HG02798 (cell line): ENCODE data around the gene EML2.
"Not testable (repeated sequence)": the region's sequence is repeated elsewhere in the genome, so short reads cannot be mapped to it uniquely, and the experiment has no call there.

Experiments
- ATAC-seq: cut with Tn5 transposase; IDR thresholded peaks from one replicate; pipeline ENCODE4 v1.9.1; 2021; ENCODE audit warnings: mild to moderate bottlenecking; ENCODE audit not compliant: unreplicated experiment, poor library complexity

The EML2 gene

GRCh38 chr19:45653634-45654033 is 14.4 kb upstream of the EML2 start:
- no peak for ATAC-seq

DNA sequence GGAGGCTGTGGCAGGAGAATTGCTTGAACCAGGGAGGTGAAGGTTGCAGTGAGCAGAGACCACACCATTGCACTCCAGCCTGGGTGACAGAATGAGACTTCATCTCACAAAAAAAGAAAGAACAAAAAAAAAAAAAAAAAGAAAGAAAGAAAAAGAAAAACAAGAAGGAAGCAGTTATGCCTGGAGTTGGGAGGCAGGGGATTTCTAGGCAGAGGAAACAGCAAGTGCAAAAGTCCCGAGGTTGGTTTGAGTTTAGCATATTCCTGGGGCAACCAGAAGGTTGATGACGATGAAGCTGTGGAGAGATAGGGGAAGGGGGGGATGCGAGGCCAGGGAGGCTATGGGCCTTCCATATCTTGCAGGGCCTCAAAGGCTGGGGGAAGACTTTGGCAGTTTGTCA is 11.5 kb upstream of the EML2 start:
- ATAC-seq = no peak

DNA sequence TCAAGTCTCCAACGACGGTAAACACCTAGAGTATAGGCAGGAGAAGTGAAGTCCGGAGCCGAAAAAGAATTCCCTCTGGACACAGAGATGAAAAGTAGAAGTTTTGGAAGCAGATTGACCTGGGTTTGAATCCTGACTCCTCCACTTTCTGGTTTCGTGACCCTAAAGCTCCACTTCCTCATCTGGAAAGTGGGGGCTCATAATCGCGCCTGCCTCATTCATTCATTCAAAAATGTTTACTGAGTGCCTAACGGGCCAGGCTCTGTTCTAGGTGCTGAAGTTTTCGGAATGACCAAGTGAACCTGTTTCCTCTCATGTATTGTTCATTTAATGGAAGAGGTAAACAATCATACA is 7.1 kb upstream of the EML2 start:
- no peak for ATAC-seq

GRCh38 chr19:45645631-45646344 is 6.6 kb upstream of the EML2 start:
- ATAC-seq = peak; percentile 35

DNA sequence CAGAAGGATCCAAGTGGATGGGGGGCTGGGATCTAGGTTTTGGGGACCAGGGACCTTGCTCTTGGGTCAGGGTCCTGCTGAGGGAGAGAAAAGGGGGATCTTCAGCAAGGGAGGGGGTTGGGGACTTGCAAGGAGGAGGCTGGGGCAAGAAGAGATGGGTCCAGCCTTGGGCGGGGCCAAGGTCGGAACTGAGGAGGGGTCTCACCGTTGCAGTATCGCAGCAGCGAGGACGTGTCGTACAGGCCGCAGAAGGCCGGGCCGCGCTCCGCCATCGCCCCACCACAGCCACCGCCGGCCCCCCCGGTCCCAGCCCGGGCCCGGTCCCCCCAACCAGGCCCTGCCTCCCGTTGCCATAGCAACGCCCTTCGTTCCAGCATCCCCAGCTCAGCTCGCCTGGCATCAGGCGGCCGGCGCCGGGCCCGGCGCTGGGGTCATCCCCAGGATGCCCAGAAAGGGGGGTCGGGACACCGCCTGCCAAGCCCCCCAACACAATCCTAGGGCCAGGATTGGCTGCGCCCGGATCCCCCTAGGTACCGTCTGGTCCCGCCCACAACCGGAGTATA is 6.0 kb upstream of the EML2 start:
- no peak for ATAC-seq

- ATAC-seq = no peak
Measured at GRCh38 chr19:45643927-45644771, 5.0 kb upstream of the EML2 start.

DNA sequence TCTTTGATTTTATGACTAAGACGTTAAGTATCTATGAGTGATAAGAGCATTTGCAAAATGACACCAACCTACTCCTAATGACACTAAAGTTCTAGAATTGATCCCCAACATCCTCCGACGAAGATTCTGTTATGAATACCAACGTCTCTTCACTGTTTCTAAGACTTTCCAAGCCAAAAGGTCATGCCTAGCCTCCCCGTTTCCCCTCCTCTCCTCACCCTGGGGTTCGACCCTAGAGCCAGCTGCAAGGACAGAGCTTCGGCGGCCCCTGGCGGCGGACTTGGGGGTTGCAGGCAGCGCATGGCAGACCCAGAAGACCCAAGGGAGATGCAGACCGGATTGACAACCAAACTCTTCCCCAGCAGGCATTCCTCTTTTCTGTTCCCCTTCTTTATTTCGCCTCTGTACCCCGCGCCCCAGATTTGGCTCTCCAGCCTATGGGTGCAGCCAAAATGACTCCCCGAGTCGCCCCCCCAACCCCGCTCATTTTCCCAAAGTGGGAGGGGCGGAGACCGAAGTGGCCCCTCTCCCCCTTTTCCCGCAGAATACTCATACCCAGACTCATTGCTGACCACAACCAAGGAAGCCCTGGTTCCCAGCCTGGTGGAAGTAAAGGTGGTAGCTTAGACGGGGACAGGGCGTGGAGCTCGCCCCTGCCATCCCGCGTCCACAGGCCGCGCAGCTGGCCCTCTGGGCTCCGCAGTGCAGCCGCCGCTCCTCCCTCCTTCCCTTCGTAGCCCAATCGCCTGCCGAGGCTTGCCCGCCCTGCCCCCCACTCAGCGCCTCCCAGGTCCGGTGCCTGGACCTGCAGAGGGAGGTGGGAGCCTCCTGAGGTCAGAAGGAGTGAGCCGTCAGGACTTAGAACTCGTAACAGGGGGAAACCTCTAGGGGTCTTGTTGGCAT is 4.1 kb upstream of the EML2 start:
- peak; percentile 21 for ATAC-seq

GRCh38 chr19:45641274-45642105 is 2.3 kb upstream of the EML2 start:
- peak; percentile 50 for ATAC-seq

- no peak for ATAC-seq
Measured at GRCh38 chr19:45640849-45641273, 1.7 kb upstream of the EML2 start.

- ATAC-seq = no peak
Measured at GRCh38 chr19:45637890-45638667, 1.1 kb downstream of the EML2 start.

DNA sequence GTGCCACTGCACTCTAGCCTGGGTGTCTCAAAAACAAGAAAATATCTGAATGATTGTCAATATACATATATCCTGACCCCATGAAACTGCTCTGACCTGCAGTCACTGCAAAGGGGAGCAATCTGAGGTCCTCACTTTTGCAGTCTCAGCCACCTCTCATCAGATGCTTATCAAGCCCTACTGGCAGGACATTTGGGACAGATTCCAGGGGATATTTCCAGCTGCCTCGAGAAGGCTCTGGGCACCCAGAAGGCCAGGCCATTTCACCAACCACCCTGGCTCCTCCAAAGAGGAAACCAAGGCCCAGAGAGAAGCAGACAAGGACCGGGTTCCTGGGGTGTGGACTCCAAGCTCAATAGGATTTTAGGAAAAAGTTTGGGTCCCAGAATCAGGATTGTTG is 2.3 kb downstream of the EML2 start:
- ATAC-seq = no peak

- ATAC-seq = no peak
Measured at GRCh38 chr19:45636275-45636674, 2.9 kb downstream of the EML2 start.

DNA sequence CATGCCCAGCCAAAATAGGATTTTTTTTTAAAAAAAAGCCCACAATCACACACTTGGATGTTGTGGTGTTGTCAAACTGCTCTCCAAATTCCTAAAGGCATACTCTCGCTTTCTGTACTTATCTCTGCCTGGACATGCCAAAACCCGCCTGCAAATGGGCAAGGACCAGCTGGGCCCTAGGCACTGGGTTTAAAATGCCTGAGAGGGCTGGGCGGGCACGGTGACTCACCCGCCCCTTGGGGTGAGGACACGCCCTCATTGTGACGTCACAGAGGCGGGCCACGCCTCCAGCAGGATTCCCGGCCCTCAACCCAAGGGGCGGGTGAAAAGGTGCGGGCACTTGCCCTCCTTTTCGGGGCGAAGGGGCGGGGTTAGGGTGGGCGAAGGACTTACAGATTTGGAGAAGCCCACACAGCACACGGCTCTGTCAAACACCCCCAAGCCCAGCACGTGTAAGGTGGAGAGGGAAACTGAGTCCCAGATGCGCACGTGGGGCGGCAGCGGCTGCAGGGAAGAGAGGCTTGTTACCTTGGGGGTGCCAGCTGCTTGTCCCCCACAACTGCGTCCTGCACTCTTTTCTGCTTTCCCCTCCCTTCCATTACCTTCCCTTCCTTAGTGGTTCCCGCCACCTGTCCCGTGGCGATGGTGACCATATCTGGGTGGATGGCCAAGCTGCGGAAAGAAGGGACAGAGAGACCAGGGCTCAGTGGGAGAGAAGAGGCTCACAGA is 6.6 kb downstream of the EML2 start:
- no peak for ATAC-seq

DNA sequence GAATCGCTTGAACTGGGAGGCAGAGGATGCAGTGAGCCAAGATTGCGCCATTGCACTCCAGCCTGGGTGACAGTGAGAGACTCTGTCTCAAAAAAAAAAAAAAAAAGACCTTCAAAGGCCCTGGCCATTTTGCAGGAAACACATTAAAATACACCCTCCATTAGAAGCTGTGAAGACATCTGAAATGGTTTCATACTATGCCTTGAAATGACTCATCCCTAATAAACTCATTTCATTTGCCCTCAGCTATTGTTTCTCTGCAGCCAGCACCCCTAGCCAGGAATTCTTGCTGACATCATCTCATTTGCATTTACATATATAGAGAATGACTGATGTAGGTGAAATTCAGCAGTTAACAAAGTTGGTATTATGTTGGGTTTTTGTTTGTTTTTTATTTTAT is 8.7 kb downstream of the EML2 start:
- no peak for ATAC-seq

- ATAC-seq = no peak
Measured at GRCh38 chr19:45629704-45630103, 9.5 kb downstream of the EML2 start.

- not testable (repeated sequence) for ATAC-seq
Measured at GRCh38 chr19:45628219-45628618, 11.0 kb downstream of the EML2 start.

DNA sequence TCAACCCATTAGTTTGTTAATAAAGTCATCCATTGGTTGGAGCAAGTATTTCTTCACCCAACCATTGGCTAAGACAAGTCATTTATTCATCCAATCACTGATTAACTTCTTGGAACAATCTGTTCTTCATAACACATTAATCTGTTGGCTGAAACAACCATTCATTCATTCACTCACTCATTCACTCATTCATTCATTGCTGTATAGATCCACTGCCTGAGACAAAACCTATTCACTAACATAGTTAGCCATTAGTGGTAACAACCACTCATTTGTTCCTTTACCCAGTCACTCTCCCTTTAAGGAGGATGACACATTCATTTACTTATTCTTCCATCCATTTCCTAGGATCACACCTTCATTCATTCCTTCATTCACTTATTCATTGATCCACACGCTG is 15.2 kb downstream of the EML2 start:
- ATAC-seq = no peak

DNA sequence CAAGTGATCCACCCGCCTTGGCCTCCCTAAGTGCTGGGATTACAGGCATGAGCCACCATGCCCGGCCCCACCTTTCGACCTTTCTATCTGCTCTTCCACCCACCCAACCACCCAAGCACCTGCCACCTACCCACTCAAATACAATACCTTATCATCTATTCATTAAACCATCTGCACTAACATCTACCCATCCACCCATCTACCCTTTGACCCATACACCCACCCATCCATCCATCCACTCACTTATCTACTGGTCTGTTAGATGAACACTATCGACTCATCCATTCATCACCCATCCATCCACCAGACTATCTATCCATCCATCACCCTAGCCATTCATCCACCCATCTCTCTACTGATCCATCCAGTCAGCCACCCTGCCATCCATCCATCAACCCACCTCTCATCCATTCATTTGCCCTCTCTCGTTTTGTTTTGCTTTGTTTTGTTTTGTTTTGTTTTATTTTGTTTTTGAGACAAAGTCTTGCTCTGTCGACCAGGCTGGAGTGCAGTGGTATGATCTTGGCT is 17.2 kb downstream of the EML2 start:
- no peak for ATAC-seq
